GM11168 (cell line): Measurements from ENCODE around the gene PHF13.

ENCODE experiments used
- in situ Hi-C: fragments of 300-500 bp; cut with MboI; formaldehyde crosslinking; loops from one replicate; pipeline ENCODE4 v1.12.0; 2022; ENCODE audit warnings: low sequenced_read_pairs; ENCODE audit not compliant: unreplicated experiment

PHF13 gene

GRCh38 chr1:6613361-6614018 lies at the start of gene PHF13:
TSS of gene PHF13 (plus strand) at chr1:6613731. CDS start at chr1:6614067, 336 bp downstream.
- in situ Hi-C loops = no loop called here

- in situ Hi-C loops = no loop called here
These were observed 44.5 kb upstream of the PHF13 start for GRCh38 chr1:6569033-6569432.

DNA sequence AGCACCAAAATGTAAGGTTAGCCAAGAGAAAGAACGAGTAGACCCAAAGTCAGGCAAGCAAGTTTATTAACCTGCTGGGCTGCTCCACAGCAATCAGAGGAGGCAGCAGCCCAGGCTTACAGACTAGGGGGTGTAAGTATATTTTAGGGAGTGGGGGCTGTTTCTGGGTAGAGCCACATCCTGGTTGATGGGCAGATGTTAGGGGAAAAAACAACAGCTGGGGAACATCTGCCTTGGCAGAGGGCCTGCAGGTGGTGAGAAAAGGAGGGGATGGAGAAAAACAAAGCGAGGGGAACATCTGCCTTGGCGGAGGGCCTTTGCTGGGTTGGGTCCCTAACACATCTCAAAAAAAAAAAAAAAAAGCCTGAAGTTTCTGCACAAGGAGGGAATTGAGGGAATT lies 43.4 kb upstream of the PHF13 start:
- in situ Hi-C loops = no loop called here

- in situ Hi-C loops = no loop called here
These were observed 42.5 kb upstream of the PHF13 start for GRCh38 chr1:6570987-6571386.

DNA sequence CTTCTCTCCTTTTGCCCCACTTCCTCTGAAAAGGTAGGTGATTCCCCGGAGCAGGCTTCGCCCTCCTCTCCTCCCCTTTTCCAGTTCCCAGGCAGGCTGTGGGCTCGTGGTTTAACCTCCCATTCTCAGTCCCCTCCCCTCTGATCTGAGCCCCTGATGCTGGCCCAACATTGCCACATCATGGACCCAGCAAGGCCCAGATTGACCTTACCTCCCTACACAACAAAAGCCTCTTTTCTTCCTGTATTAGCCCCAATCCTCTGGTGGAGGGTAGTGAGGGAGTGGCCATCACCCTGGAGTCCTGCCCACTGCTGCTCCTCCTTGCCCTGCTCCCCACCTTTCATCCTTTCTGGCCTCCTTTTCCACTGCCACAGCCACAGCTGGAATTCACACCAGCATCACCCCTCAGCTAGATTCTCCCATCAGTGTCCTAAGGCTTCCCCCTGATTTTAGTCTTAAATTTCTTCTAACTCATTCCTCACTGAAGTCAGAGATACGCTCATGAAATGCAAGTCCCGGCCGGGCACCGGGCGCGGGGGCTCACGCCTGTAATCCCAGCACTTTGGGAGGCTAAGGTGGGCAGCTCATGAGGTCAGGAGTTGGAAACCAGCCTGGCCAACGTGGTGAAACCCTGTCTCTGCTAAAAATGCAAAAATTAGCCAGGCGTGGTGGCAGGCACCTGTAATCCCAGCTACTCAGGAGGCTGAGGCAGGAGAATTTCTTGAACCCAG lies 40.7 kb upstream of the PHF13 start:
- in situ Hi-C loops = no loop called here

DNA sequence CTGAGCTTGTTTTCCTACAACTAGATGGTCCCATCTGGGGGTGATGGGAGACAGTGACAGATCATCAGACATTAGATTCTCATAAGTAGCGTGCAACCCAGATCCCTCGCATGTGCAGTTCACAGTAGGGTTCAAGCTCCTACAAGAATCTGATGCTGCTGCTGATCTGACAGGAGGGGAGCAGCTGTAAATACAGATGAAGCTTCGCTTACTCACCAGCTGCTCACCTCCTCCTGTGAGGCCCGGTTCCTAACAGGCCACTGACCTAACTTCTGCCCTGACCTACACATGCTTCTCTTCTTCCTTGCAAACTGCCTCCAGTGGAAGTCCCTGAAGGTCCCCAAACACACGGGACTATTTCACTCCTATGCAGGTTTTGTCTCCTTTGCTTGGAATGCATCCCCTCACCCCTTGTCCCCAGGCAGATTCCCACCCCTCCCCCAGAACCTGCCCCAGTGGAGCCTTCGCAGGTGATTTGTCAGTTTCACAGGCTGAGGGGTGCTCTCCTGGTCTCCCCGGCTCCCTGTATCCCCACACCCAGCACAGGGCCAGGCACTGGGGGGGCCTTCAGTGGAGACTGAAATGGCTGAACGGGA lies 39.4 kb upstream of the PHF13 start:
- in situ Hi-C loops = no loop called here

DNA sequence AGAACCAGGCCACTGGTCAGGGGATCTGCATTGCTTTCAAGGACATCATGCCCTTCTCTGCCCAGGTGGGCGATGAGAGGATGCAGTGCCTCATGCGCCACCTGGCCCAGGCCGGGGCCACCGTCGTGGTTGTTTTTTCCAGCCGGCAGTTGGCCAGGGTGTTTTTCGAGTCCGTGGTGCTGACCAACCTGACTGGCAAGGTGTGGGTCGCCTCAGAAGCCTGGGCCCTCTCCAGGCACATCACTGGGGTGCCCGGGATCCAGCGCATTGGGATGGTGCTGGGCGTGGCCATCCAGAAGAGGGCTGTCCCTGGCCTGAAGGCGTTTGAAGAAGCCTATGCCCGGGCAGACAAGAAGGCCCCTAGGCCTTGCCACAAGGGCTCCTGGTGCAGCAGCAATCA lies 38.7 kb upstream of the PHF13 start:
- in situ Hi-C loops = no loop called here

GRCh38 chr1:6577831-6578525 lies 35.6 kb upstream of the PHF13 start:
- in situ Hi-C loops = no loop called here

- in situ Hi-C loops = no loop called here
These were observed 34.7 kb upstream of the PHF13 start for GRCh38 chr1:6578624-6579373.

DNA sequence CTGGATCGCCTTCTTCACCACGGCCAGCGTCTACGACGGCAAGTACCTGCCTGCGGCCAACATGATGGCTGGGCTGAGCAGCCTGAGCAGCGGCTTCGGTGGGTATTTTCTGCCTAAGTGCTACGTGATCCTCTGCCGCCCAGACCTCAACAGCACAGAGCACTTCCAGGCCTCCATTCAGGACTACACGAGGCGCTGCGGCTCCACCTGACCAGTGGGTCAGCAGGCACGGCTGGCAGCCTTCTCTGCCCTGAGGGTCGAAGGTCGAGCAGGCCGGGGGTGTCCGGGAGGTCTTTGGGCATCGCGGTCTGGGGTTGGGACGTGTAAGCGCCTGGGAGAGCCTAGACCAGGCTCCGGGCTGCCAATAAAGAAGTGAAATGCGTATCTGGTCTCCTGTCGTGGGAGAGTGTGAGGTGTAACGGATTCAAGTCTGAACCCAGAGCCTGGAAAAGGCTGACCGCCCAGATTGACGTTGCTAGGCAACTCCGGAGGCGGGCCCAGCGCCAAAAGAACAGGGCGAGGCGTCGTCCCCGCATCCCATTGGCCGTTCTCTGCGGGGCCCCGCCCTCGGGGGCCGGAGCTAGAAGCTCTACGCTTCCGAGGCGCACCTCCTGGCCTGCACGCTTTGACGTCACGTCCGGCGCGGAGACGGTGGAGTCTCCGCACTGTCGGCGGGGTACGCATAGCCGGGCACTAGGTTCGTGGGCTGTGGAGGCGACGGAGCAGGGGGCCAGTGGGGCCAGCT lies 34.0 kb upstream of the PHF13 start, which contains the start of gene ZBTB48:
Gene ZBTB48 (plus strand): TSS at position 621 of the 745 bp plus-strand sequence. CDS start 616 bp downstream, outside the sequence.
- in situ Hi-C loops = no loop called here

DNA sequence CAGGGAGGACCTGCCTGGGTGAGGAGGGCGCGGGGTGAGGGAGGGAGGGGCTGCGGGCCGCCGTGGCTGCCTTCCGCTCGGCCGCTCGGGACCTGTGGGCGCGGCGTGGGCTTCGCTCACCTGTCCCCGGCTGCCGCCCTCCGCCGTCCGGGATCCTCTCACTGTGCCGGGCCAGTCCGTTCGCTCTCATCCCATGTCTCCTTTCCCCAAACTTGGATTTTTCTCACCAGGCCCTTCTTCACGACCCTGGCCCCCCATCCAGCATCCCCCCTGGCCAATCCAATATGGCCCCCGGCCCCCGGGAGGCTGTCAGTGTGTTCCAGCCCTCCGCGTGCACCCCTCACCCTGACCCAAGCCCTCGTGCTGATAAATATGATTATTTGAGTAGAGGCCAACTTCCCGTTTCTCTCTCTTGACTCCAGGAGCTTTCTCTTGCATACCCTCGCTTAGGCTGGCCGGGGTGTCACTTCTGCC lies 33.4 kb upstream of the PHF13 start:
- in situ Hi-C loops = no loop called here

GRCh38 chr1:6580593-6581409 lies 32.7 kb upstream of the PHF13 start:
- in situ Hi-C loops = no loop called here

GRCh38 chr1:6581561-6582305 lies 31.8 kb upstream of the PHF13 start:
- in situ Hi-C loops = no loop called here

DNA sequence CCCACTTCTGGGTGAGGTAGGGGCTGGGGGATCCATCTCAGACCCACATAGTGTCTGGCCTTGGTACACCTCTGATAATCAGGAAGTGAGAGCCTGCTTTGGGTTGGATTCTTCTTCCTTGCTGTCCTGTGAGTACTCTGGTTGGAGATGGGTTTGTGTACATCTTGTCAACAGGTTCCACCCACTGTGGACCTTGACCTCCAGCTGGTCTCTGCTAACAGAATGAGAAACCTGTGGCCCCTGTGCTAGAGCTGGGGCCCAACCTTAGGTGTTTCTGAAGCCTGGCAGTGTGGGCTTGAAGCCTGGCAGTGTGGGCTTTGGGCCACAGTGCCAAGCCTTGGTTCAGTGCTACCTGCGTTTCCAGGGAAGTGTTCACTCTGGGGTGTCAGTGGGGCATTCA lies 31.2 kb upstream of the PHF13 start:
- in situ Hi-C loops = no loop called here

GRCh38 chr1:6584126-6585080 lies 29.1 kb upstream of the PHF13 start:
- in situ Hi-C loops = no loop called here

GRCh38 chr1:6585081-6585722 lies 28.3 kb upstream of the PHF13 start:
- in situ Hi-C loops = no loop called here
